Esophagus squamous epithelium (tissue), 4 donors: ENCODE data around the gene SGIP1.

Experiments used
- POLR2A ChIP-seq, 4 donors: fragments of 450-650 bp; IDR thresholded peaks; one replicate each; pipeline ENCODE4 v1.6.1; 2017; ENCODE audit warnings: antibody characterized with exemption in 4 of 4, mild to moderate bottlenecking in 4 of 4, moderate library complexity in 3 of 4
- TF ChIP-seq, protein P1 (sequence below), 6 experiments: fragments of 450-650 bp in 4 of 6; fragments of 200-600 bp in 2 of 6; sonication (generic) in 2 of 6; IDR thresholded peaks; one replicate each; pipeline ENCODE4 v1.5.1; 2016 to 2019; ENCODE audit warnings: antibody characterized with exemption in 6 of 6, mild to moderate bottlenecking in 4 of 6, moderate library complexity in 4 of 6

DNA sequence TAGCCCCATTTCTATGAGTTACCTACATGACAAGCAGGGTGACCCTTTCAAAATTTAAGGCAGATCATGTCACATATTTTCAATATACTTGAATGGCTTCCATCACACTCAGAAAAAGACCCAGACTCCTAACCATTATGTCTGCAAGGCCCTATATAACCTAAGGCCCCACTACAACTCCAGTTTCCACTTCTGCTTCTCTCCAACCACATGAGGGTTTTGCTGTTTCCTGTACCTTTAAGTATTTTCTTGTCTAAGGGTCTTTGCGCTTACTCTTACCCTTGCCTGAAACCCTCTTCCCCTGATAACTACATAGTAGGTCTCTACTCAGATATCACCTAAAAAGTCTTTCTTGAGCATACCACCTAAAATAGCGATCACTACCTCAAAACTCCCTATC, 46.1 kb downstream of the SGIP1 start:
- TF ChIP-seq, protein P1, sequence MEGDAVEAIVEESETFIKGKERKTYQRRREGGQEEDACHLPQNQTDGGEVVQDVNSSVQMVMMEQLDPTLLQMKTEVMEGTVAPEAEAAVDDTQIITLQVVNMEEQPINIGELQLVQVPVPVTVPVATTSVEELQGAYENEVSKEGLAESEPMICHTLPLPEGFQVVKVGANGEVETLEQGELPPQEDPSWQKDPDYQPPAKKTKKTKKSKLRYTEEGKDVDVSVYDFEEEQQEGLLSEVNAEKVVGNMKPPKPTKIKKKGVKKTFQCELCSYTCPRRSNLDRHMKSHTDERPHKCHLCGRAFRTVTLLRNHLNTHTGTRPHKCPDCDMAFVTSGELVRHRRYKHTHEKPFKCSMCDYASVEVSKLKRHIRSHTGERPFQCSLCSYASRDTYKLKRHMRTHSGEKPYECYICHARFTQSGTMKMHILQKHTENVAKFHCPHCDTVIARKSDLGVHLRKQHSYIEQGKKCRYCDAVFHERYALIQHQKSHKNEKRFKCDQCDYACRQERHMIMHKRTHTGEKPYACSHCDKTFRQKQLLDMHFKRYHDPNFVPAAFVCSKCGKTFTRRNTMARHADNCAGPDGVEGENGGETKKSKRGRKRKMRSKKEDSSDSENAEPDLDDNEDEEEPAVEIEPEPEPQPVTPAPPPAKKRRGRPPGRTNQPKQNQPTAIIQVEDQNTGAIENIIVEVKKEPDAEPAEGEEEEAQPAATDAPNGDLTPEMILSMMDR (IDR thresholded peaks at IDR 0.05), result no peak
- TF ChIP-seq POLR2A (IDR thresholded peaks at IDR 0.05), result no peak
